ENCODE results near the gene MBTD1.

The MBTD1 gene

GRCh38 chr17:51224402-51225262 is 35.2 kb downstream of the MBTD1 start:
- no peaks in the 10 kb centered on the region for H3K27me3 ChIP-seq (replicated peaks; ENCODE audit: control insufficient read depth, insufficient read depth, low read length)
- H3K4me1 ChIP-seq (ENCODE audit: control insufficient read depth, insufficient read depth, low read length) = peaks cover 28% of the 10 kb centered on the region
- no peak overlapping the region for H3K4me3 ChIP-seq (ENCODE audit: low read length)
- no peak for DNase-seq (ENCODE audit: low read depth)
- no peaks in the 10 kb centered on the region for H3K9me3 ChIP-seq (ENCODE audit: control insufficient read depth, low read length)
- H3K9ac ChIP-seq (ENCODE audit: low read length) = no peak overlapping the region
- peaks cover 30% of the 10 kb centered on the region for H3K36me3 ChIP-seq (ENCODE audit: control insufficient read depth, insufficient read depth, low read length, severe bottlenecking)

DNA sequence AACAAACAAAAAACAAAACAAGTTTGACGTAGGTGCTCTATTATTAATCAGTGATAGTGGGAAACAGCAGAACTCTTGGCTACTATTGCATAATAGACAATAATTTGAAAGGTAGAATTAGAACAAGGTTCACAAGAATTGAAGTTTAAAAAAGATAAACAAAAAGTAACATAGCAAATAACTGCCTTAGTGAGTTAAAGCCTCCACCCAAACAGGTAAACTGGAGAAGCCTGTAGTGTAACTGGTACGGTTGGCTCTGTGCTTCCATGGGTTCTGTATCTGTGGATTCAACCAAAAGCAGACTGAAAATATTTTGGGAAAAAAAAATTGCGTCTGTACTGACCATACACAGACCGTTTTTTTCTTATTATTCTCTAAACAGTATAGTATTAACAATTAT is 38.5 kb downstream of the MBTD1 start:
- no peak for DNase-seq (ENCODE audit: low read depth)
- Histone ChIP-seq H3K27me3 (replicated peaks; ENCODE audit: control insufficient read depth, insufficient read depth, low read length) (no peaks in the 10 kb centered on the region), H3K4me3 (ENCODE audit: low read length) (no peak overlapping the region), H3K4me1 (ENCODE audit: control insufficient read depth, insufficient read depth, low read length) (peaks cover 11% of the 10 kb centered on the region), H3K36me3 (ENCODE audit: control insufficient read depth, insufficient read depth, low read length, severe bottlenecking) (peaks cover 63% of the 10 kb centered on the region), H3K9ac (ENCODE audit: low read length) (no peak overlapping the region), H3K9me3 (ENCODE audit: control insufficient read depth, low read length) (no peaks in the 10 kb centered on the region)

DNA sequence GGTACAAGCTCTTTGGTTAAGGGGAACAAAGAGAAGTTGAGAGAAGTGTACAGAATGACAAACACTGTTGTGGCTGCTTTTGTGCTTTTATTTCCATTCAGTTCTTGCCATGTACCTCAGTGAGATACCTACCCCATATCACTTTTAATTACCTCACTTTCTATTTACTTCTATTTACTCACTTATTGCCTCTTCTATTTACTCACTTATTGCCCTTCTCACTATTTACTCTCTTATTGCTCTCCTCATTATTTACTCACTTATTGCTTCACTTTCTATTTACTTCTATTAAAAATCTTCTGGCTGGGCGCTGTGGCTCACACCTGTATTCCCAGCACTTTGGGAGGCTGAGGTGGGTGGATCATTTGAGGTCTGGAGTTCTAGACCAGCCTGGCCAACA is 41.9 kb downstream of the MBTD1 start:
- Histone ChIP-seq H3K27me3 (replicated peaks; ENCODE audit: control insufficient read depth, insufficient read depth, low read length) (no peaks in the 10 kb centered on the region), H3K4me3 (ENCODE audit: low read length) (no peak overlapping the region), H3K9ac (ENCODE audit: low read length) (no peak overlapping the region), H3K4me1 (ENCODE audit: control insufficient read depth, insufficient read depth, low read length) (no peaks in the 10 kb centered on the region), H3K36me3 (ENCODE audit: control insufficient read depth, insufficient read depth, low read length, severe bottlenecking) (peaks cover 88% of the 10 kb centered on the region), H3K9me3 (ENCODE audit: control insufficient read depth, low read length) (no peaks in the 10 kb centered on the region)
- no peak for DNase-seq (ENCODE audit: low read depth)

DNA sequence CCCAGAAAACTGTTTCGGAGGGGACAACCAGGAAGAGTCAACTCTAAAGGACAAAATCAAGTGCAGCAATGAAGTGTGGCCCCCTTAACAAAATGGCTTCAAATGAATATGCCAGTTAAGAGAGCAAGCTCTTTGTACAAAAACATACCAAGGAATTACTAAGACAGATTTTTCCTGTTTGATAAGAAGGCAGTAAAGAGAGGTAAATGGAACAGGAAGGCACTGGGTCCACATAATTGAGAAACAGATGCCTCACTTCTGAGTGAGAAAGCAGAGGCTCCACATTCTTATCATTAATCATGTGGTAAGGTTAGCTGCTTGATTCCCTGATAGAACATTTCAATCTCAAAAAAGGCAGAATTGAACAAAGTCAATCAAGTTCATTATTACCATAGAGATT is 44.9 kb downstream of the MBTD1 start:
- Histone ChIP-seq H3K4me3 (ENCODE audit: low read length) (no peak overlapping the region), H3K36me3 (ENCODE audit: control insufficient read depth, insufficient read depth, low read length, severe bottlenecking) (peaks cover 86% of the 10 kb centered on the region), H3K4me1 (ENCODE audit: control insufficient read depth, insufficient read depth, low read length) (no peaks in the 10 kb centered on the region), H3K9ac (ENCODE audit: low read length) (no peak overlapping the region), H3K27me3 (replicated peaks; ENCODE audit: control insufficient read depth, insufficient read depth, low read length) (no peaks in the 10 kb centered on the region), H3K9me3 (ENCODE audit: control insufficient read depth, low read length) (no peaks in the 10 kb centered on the region)
- DNase-seq (ENCODE audit: low read depth) = no peak

DNA sequence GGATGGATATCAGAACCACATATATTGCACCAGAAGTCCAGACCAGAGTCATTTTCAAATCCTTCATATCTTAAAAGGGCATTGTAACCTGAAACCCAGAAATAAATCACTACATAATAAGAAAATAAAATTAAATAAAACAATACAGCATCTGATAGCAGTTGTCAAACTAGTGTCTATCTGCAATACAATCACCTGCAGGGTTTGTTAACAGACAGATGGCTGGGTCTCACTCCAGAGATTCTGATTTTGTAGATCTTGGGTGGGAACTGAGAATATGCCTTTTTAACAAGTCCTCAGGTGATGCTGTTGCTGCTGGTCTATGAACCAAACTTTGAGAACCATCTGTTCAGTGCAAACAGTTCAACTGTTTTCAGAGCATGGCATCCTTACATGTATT is 56.0 kb downstream of the MBTD1 start:
- peaks cover 84% of the 10 kb centered on the region for H3K36me3 ChIP-seq (ENCODE audit: control insufficient read depth, insufficient read depth, low read length, severe bottlenecking)
- no peak for DNase-seq (ENCODE audit: low read depth)

GRCh38 chr17:51200846-51201245 is 59.0 kb downstream of the MBTD1 start:
- H3K9ac ChIP-seq (ENCODE audit: low read length) = no peak overlapping the region
- no peaks in the 10 kb centered on the region for H3K9me3 ChIP-seq (ENCODE audit: control insufficient read depth, low read length)
- no peak overlapping the region for H3K4me3 ChIP-seq (ENCODE audit: low read length)
- no peaks in the 10 kb centered on the region for H3K27me3 ChIP-seq (replicated peaks; ENCODE audit: control insufficient read depth, insufficient read depth, low read length)
- no peaks in the 10 kb centered on the region for H3K4me1 ChIP-seq (ENCODE audit: control insufficient read depth, insufficient read depth, low read length)
- no peak for DNase-seq (ENCODE audit: low read depth)
- peaks cover 75% of the 10 kb centered on the region for H3K36me3 ChIP-seq (ENCODE audit: control insufficient read depth, insufficient read depth, low read length, severe bottlenecking)

More for the DNA sequence above, 56.0 kb downstream of the MBTD1 start:
- H3K9me3 ChIP-seq (ENCODE audit: control insufficient read depth, low read length) = no peaks in the 10 kb centered on the region
- no peaks in the 10 kb centered on the region for H3K4me1 ChIP-seq (ENCODE audit: control insufficient read depth, insufficient read depth, low read length)
- H3K9ac ChIP-seq (ENCODE audit: low read length) = no peak overlapping the region
- H3K27me3 ChIP-seq (replicated peaks; ENCODE audit: control insufficient read depth, insufficient read depth, low read length) = no peaks in the 10 kb centered on the region
- H3K4me3 ChIP-seq (ENCODE audit: low read length) = no peak overlapping the region

GRCh38 chr17:51200295-51200694 is 59.6 kb downstream of the MBTD1 start:
- no peak for DNase-seq (ENCODE audit: low read depth)
- Histone ChIP-seq H3K27me3 (replicated peaks; ENCODE audit: control insufficient read depth, insufficient read depth, low read length) (no peaks in the 10 kb centered on the region), H3K9me3 (ENCODE audit: control insufficient read depth, low read length) (no peaks in the 10 kb centered on the region), H3K36me3 (ENCODE audit: control insufficient read depth, insufficient read depth, low read length, severe bottlenecking) (peaks cover 75% of the 10 kb centered on the region), H3K4me3 (ENCODE audit: low read length) (no peak overlapping the region), H3K4me1 (ENCODE audit: control insufficient read depth, insufficient read depth, low read length) (no peaks in the 10 kb centered on the region), H3K9ac (ENCODE audit: low read length) (no peak overlapping the region)

- H3K9ac ChIP-seq (ENCODE audit: low read length) = no peak overlapping the region
- H3K4me3 ChIP-seq (ENCODE audit: low read length) = no peak overlapping the region
- peaks cover 79% of the 10 kb centered on the region for H3K36me3 ChIP-seq (ENCODE audit: control insufficient read depth, insufficient read depth, low read length, severe bottlenecking)
- DNase-seq (ENCODE audit: low read depth) = no peak
- no peaks in the 10 kb centered on the region for H3K9me3 ChIP-seq (ENCODE audit: control insufficient read depth, low read length)
- H3K4me1 ChIP-seq (ENCODE audit: control insufficient read depth, insufficient read depth, low read length) = no peaks in the 10 kb centered on the region
- no peaks in the 10 kb centered on the region for H3K27me3 ChIP-seq (replicated peaks; ENCODE audit: control insufficient read depth, insufficient read depth, low read length)
Observed at GRCh38 chr17:51197754-51198153, 62.1 kb downstream of the MBTD1 start.

GRCh38 chr17:51191895-51192294 is 68.0 kb downstream of the MBTD1 start:
- H3K4me1 ChIP-seq (ENCODE audit: control insufficient read depth, insufficient read depth, low read length) = peaks cover 5% of the 10 kb centered on the region
- H3K27me3 ChIP-seq (replicated peaks; ENCODE audit: control insufficient read depth, insufficient read depth, low read length) = no peaks in the 10 kb centered on the region
- peaks cover 63% of the 10 kb centered on the region for H3K36me3 ChIP-seq (ENCODE audit: control insufficient read depth, insufficient read depth, low read length, severe bottlenecking)
- no peak overlapping the region for H3K4me3 ChIP-seq (ENCODE audit: low read length)
- no peaks in the 10 kb centered on the region for H3K9me3 ChIP-seq (ENCODE audit: control insufficient read depth, low read length)
- H3K9ac ChIP-seq (ENCODE audit: low read length) = no peak overlapping the region
- DNase-seq (ENCODE audit: low read depth) = no peak

- no peak overlapping the region for H3K9ac ChIP-seq (ENCODE audit: low read length)
- H3K27me3 ChIP-seq (replicated peaks; ENCODE audit: control insufficient read depth, insufficient read depth, low read length) = no peaks in the 10 kb centered on the region
- peaks cover 5% of the 10 kb centered on the region for H3K4me1 ChIP-seq (ENCODE audit: control insufficient read depth, insufficient read depth, low read length)
- H3K36me3 ChIP-seq (ENCODE audit: control insufficient read depth, insufficient read depth, low read length, severe bottlenecking) = peaks cover 68% of the 10 kb centered on the region
- peak; percentile 32 for DNase-seq (ENCODE audit: low read depth)
- no peaks in the 10 kb centered on the region for H3K9me3 ChIP-seq (ENCODE audit: control insufficient read depth, low read length)
- no peak overlapping the region for H3K4me3 ChIP-seq (ENCODE audit: low read length)
Observed at GRCh38 chr17:51189628-51190027, 70.2 kb downstream of the MBTD1 start.

GRCh38 chr17:51189162-51189561 is 70.7 kb downstream of the MBTD1 start:
- no peak overlapping the region for H3K9ac ChIP-seq (ENCODE audit: low read length)
- H3K36me3 ChIP-seq (ENCODE audit: control insufficient read depth, insufficient read depth, low read length, severe bottlenecking) = peaks cover 68% of the 10 kb centered on the region
- no peak overlapping the region for H3K4me3 ChIP-seq (ENCODE audit: low read length)
- peaks cover 5% of the 10 kb centered on the region for H3K4me1 ChIP-seq (ENCODE audit: control insufficient read depth, insufficient read depth, low read length)
- no peaks in the 10 kb centered on the region for H3K9me3 ChIP-seq (ENCODE audit: control insufficient read depth, low read length)
- no peak for DNase-seq (ENCODE audit: low read depth)
- no peaks in the 10 kb centered on the region for H3K27me3 ChIP-seq (replicated peaks; ENCODE audit: control insufficient read depth, insufficient read depth, low read length)

Measured in adipocyte (in vitro differentiated cells).